GM12878 (cell line): ENCODE measurements around the gene ZCCHC24. TPM values are rescaled to one million over a fixed set of nuclear protein-coding genes. Genes with fewer than 3 reads are reported as not detected.

Experiments
- BRCA1 ChIP-seq: IDR thresholded peaks from 2 replicates; pipeline ENCODE4 v1.6.1; 2011; ENCODE audit warnings: low read depth, low read length, improper control_type of control experiment
- CEBPB ChIP-seq, 2 experiments: fragments of 150-350 bp in 1 of 2; IDR thresholded peaks; 2 replicates each; pipeline ENCODE4 v1.6.1; 2012 to 2014; ENCODE audit warnings: low read depth in 2 of 2, low read length in 2 of 2, borderline replicate concordance in 1 of 2, inconsistent platforms in 1 of 2
- FOS ChIP-seq: IDR thresholded peaks from 3 replicates; pipeline ENCODE4 v1.6.1; 2011; ENCODE audit warnings: borderline replicate concordance; ENCODE audit not compliant: insufficient read length; ENCODE audit errors: extremely low read depth
- SP1 ChIP-seq: IDR thresholded peaks from one replicate; pipeline ENCODE4 v1.6.1; 2011; ENCODE audit warnings: low read depth, low read length
- ZNF217 ChIP-seq: fragments of 450-650 bp; IDR thresholded peaks from 2 replicates; pipeline ENCODE4 v1.6.1; 2017; ENCODE audit warnings: antibody characterized with exemption, mild to moderate bottlenecking
- ZNF274 ChIP-seq: IDR thresholded peaks from one replicate; pipeline ENCODE4 v1.8.0; 2011; ENCODE audit not compliant: insufficient read length, insufficient read depth
- polyA plus RNA-seq, 11 experiments: library from polyadenylated mRNA; depleted of rRNA in 4 of 11; unstranded in 6 of 11; stranded (reverse) in 5 of 11; fragments of >200 nt; fragmentation: Nextera tagmentation in 4 of 11; fragmentation: Illumina TruSeq in 1 of 11; extraction: Ambion mirVana in 4 of 11; extraction: Trizol in 1 of 11; gene quantifications; 1 replicate in 1 of 11; 2 replicates in 10 of 11; pipeline versions ENCODE4 v1.2.1 to v1.2.3, GENCODE V29; 2011 to 2016; ENCODE audit warnings: inconsistent platforms in 2 of 11, missing spikeins in 2 of 11, low read depth in 1 of 11
- total RNA-seq, 4 experiments: library from RNA; depleted of rRNA in 3 of 4; stranded (reverse); fragments of >200 nt in 3 of 4; fragmentation: Illumina TruSeq in 1 of 4; extraction: Trizol in 1 of 4; gene quantifications; 2 replicates each; pipeline versions ENCODE4 v1.2.1 to v1.2.3, GENCODE V29; 2013 to 2021
- TF ChIP-seq, protein P1 (sequence below): fragments of 450-650 bp; IDR thresholded peaks from 2 replicates; pipeline ENCODE4 v1.6.1; 2016; ENCODE audit warnings: mild to moderate bottlenecking
- TF ChIP-seq, protein P2 (sequence below): IDR thresholded peaks from 2 replicates; pipeline ENCODE4 v1.6.1; 2012; ENCODE audit warnings: low read depth, low read length, improper control_type of control experiment
- TF ChIP-seq, protein P3 (sequence below): fragments of 450-650 bp; IDR thresholded peaks from 2 replicates; pipeline ENCODE4 v1.6.1; 2018; ENCODE audit warnings: borderline replicate concordance, mild to moderate bottlenecking; ENCODE audit not compliant: partially characterized antibody

Gene ZCCHC24
- total and polyA plus RNA-seq, 10 of the 15 experiments (the other 5 are each of a cell fraction or from before 2014, with no cell fraction given), result 0.02 to 0.62 (median 0.04) TPM; not detected in 4

DNA sequence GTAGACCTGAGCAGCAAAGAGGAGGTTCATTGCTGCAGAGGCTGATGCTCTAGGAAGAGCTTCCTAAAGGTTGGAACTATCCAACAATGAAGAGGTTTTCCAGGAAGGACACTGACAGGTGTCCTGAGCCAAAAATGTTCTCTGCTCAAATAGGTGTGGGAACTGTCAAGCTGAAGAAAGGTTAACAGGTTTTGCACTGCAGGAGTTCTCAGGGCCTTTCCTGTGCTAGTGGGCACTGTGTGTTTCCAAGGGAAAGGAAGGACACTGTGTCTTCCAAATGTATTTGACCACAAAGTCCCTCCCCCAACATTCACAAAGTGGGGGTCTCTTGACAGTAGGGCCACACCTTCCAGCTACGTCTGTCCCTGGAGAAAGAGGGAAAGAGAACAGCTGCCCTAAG, 4.0 kb downstream of the ZCCHC24 start (continued):
- TF ChIP-seq, protein P1, sequence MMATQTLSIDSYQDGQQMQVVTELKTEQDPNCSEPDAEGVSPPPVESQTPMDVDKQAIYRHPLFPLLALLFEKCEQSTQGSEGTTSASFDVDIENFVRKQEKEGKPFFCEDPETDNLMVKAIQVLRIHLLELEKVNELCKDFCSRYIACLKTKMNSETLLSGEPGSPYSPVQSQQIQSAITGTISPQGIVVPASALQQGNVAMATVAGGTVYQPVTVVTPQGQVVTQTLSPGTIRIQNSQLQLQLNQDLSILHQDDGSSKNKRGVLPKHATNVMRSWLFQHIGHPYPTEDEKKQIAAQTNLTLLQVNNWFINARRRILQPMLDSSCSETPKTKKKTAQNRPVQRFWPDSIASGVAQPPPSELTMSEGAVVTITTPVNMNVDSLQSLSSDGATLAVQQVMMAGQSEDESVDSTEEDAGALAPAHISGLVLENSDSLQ, result no peak
- TF ChIP-seq CEBPB (IDR thresholded peaks at IDR 0.05; ENCODE audit: borderline replicate concordance in 1 of 2, low read depth in 2 of 2, low read length in 2 of 2) (no peak), ZNF217 (no peak), ZNF274 (no peak), BRCA1 (no peak), SP1 (no peak), FOS (no peak)
- TF ChIP-seq, protein P2, sequence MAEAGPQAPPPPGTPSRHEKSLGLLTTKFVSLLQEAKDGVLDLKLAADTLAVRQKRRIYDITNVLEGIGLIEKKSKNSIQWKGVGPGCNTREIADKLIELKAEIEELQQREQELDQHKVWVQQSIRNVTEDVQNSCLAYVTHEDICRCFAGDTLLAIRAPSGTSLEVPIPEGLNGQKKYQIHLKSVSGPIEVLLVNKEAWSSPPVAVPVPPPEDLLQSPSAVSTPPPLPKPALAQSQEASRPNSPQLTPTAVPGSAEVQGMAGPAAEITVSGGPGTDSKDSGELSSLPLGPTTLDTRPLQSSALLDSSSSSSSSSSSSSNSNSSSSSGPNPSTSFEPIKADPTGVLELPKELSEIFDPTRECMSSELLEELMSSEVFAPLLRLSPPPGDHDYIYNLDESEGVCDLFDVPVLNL, result no peak
- TF ChIP-seq, protein P3, sequence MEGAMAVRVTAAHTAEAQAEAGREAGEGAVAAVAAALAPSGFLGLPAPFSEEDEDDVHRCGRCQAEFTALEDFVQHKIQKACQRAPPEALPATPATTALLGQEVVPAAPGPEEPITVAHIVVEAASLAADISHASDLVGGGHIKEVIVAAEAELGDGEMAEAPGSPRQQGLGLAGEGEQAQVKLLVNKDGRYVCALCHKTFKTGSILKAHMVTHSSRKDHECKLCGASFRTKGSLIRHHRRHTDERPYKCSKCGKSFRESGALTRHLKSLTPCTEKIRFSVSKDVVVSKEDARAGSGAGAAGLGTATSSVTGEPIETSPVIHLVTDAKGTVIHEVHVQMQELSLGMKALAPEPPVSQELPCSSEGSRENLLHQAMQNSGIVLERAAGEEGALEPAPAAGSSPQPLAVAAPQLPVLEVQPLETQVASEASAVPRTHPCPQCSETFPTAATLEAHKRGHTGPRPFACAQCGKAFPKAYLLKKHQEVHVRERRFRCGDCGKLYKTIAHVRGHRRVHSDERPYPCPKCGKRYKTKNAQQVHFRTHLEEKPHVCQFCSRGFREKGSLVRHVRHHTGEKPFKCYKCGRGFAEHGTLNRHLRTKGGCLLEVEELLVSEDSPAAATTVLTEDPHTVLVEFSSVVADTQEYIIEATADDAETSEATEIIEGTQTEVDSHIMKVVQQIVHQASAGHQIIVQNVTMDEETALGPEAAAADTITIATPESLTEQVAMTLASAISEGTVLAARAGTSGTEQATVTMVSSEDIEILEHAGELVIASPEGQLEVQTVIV, result no peak
